Measurements from ENCODE around the gene MT1HL1. TPM values are rescaled to one million over a fixed set of nuclear protein-coding genes. Genes with fewer than 3 reads are reported as not detected.

MT1HL1 gene
- total and polyA plus RNA-seq, 2 of the 4 experiments (the other 2 are of a cell fraction) = not detected

GRCh38 chr1:237031480-237031879, 27.2 kb upstream of the MT1HL1 start:
- no TSS peak for BruUV-seq (replicated peaks)
- Histone ChIP-seq H3K4me3 (ENCODE audit: insufficient read depth, low read depth, low read length) (no peak overlapping the region), H2AFZ (replicated peaks; ENCODE audit: low read length, poor library complexity) (no peak overlapping the region), H3K4ac (ENCODE audit: low read depth, low read length) (no peak overlapping the region), H3K79me1 (ENCODE audit: low read depth in 1 of 2, low read length in 2 of 2) (no peaks in the 10 kb centered on the region), H3K4me2 (ENCODE audit: low read depth, low read length) (no peak overlapping the region), H4K20me1 (ENCODE audit: insufficient read depth, low read length) (no peaks in the 10 kb centered on the region), H3K56ac (ENCODE audit: extremely low read depth, insufficient read depth, low read length) (no peak overlapping the region), H3K27ac (ENCODE audit: insufficient read depth, low read length) (no peak overlapping the region), H2BK15ac (ENCODE audit: low read depth, low read length) (no peak overlapping the region), H3K18ac (ENCODE audit: low read depth, low read length) (no peak overlapping the region), H3K14ac (replicated peaks; ENCODE audit: low read depth, low read length) (no peak overlapping the region), H4K5ac (ENCODE audit: low read depth, low read length) (no peak overlapping the region), H3K9ac (ENCODE audit: low read depth, low read length) (no peak overlapping the region), H2BK20ac (ENCODE audit: low read depth, low read length) (no peak overlapping the region), H3K36me3 (ENCODE audit: control insufficient read depth, insufficient read depth, low read length) (no peaks in the 10 kb centered on the region), H3K4me1 (ENCODE audit: control insufficient read depth, insufficient read depth, low read length) (no peaks in the 10 kb centered on the region), H3K9me1 (ENCODE audit: insufficient read depth, low read length) (no peaks in the 10 kb centered on the region), H2AK5ac (ENCODE audit: low read depth, low read length) (no peak overlapping the region), H2BK5ac (ENCODE audit: low read depth, low read length, poor library complexity, severe bottlenecking) (no peak overlapping the region), H3K23ac (ENCODE audit: low read depth, low read length) (no peak overlapping the region), H3K9me3 (ENCODE audit: control insufficient read depth, insufficient read depth, low read length) (peaks cover 12% of the 10 kb centered on the region), H4K91ac (ENCODE audit: insufficient read depth, low read depth, low read length) (no peak overlapping the region), H2BK120ac (ENCODE audit: low read depth, low read length) (no peak overlapping the region), H3K27me3 (ENCODE audit: control insufficient read depth, insufficient read depth, low read length) (no peaks in the 10 kb centered on the region), H2AK9ac (replicated peaks; ENCODE audit: low read depth, low read length, poor library complexity) (no peak overlapping the region), H4K8ac (ENCODE audit: low read depth in 2 of 2, low read length in 2 of 2) (no peak overlapping the region)
- ChIA-PET POLR2A (ENCODE audit: unreplicated experiment) (no interaction called here), CTCF (no interaction called here)
- in situ Hi-C loops (cut with MboI; ENCODE audit: low sequenced_read_pairs) = no loop called here
- DNase-seq (no peak), ATAC-seq (ENCODE audit: low read depth) (no peak)
- TF ChIP-seq CTCF (conservative IDR thresholded peaks at IDR 0.05; ENCODE audit: low read depth, low read length) (no peak), BHLHE40 (IDR thresholded peaks at IDR 0.05; ENCODE audit: low read depth, low read length) (no peak)
- no CpG with 5 or more reads among the region's 4 CpGs for WGBS, 2 experiments (ENCODE audit: extremely low coverage in 2 of 2, insufficient read length in 1 of 2)
- dilution Hi-C loops (cut with HindIII; ENCODE audit: low sequenced_read_pairs, unreplicated experiment) = no loop called here
- intact Hi-C loops (cut with micrococcal nuclease) = no loop called here

All from IMR-90 (cell line).